Measurements from ENCODE around the gene UCP2.

DNA sequence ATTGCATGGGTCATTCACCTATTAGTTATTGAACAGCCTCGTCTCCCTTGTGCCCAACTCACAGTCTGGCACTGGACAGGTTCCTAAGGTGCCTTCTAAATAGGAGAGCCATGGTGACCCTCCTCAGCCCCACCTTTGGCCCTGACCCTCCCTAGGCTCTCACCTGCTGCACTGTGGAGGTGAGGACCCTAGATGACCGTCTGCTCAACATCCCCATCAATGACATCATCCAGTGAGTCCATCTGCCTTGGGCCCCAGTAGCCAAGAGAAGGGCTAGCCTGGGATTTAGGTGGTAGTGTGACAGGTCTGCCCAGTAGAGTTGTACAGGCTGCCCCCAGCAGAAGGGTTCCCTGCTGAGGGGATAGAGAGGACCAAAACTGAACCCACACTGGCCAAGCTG is 13.6 kb downstream of the UCP2 start:
- TF ChIP-seq EGR1 (IDR thresholded peaks at IDR 0.05), result no peak
- TF ChIP-seq NFIC (IDR thresholded peaks at IDR 0.05), result no peak

Data from Ishikawa (cell line).